HG03159 (cell line): Measurements from ENCODE around the gene SYNDIG1L.

Experiments
- ATAC-seq: cut with Tn5 transposase; IDR thresholded peaks from one replicate; pipeline ENCODE4 v1.9.1; 2021; ENCODE audit warnings: mild to moderate bottlenecking, moderate library complexity; ENCODE audit not compliant: unreplicated experiment

The SYNDIG1L gene

DNA sequence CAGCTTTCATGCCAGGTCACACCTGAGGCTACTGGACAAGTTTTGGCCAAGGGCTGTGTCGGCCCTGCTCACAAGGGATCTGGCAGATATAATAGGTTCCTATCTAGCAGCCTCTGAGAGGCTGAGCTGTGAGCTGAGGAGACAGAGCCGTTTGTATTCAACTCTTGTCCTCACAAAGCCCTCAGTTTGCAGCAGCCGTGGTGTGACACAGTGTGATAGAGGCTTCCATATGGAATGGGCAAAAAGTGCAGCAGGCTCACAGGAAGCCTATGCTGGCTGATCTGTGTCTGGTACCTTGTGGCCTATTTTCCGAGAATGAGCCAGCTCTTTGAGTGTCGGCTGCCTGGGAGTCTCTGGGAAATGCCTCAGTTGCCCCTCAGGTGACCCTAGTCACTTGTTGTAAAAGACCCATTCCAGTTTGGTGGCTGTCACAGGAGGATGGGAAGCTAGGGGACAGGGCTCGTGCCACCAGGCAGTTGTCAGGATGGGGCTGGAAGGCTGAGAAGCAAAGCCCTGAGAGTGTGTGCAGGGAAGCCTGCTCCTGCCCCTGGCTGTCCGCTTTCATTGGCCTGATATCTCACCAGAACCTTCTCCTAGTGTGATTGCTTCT lies 61.6 kb downstream of the SYNDIG1L start:
- no peak for ATAC-seq

DNA sequence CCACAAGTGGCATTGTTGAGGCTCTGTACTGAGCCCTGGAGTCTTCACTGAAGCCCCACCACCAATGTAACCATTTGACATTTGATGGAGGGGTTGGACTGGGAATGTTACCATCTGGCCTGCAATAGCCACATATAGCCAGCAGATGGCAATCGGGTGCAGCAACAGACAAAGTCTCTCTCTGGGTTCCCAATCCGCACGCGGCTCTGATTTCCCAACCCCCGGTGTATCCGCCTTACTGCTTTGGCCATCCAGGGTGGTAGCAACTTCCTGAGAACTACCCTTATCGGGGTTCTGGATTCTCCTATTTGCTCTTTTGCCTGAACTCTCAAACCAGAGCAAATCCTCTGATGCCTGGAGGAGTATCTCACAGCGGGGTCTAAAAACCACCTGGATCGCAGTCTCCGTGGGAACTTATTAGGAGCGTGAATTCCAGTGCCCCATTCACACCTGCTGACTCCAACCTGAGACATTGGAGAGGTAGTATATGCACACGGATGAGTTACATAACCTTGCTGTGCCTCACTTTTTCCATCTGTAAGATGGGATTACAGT lies 63.6 kb downstream of the SYNDIG1L start:
- ATAC-seq, result no peak

DNA sequence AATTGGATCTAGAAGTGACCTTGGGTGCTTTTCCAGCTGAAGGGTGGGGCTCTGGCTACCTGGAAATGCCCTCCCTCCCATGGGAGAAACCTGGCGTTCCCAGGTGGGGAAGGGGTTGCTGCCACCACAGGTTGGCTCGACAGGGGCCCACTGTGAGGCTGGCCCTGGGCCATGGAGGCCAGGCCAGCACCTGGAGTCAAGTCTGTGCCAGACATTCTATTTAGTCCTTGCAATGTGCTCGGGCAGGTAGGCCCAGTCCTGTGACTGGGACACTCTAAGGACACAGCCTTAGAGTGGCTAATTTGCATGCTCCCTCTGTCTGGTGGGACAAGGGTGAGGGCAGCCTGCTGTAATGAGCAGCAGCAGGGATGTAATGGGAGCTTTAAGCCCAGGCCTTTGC lies 65.8 kb downstream of the SYNDIG1L start:
- ATAC-seq, result no peak

DNA sequence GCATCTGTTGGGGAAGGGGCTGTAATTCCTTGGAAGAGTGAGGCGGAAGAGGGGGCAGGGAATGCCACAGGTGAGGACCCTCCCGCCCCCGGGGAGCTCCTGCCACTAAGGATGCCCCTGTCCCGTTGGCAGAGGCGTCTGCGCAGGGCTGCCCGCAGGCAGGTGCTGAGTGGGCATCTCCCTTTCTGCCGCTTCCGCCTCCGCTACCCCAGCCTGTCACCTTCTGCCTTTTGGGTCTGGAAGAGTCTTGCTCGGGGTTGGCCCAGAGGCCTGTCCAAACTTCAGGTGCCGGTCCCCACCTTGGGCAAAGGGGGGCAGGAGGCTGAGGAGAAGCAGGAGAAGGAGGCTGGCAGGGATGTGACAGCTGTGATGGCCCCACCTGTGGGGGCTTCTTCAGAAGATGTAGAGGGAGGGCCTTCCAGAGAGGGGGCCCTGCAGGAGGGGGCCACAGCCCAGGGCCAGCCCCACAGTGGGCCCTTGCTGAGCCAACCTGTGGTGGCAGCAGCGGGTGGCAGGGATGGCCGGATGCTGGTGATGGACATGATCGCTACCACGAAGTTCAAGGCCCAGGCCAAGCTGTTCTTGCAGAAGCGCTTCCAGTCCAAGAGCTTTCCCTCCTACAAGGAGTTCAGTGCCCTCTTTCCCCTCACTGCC lies 67.7 kb downstream of the SYNDIG1L start:
- ATAC-seq, result no peak

DNA sequence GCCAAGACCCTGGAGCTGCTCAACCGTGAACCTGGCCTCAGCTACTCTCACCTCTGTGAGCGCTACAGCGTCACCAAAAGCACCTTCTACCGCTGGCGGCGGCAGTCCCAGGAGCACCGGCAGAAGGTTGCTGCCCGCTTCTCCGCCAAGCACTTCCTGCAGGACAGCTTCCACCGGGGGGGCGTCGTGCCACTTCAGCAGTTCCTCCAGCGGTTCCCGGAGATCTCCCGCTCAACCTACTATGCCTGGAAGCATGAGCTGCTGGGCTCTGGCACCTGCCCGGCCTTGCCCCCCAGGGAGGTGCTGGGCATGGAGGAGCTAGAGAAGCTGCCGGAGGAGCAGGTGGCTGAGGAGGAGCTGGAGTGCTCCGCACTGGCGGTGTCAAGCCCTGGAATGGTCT lies 68.4 kb downstream of the SYNDIG1L start:
- ATAC-seq, result no peak

DNA sequence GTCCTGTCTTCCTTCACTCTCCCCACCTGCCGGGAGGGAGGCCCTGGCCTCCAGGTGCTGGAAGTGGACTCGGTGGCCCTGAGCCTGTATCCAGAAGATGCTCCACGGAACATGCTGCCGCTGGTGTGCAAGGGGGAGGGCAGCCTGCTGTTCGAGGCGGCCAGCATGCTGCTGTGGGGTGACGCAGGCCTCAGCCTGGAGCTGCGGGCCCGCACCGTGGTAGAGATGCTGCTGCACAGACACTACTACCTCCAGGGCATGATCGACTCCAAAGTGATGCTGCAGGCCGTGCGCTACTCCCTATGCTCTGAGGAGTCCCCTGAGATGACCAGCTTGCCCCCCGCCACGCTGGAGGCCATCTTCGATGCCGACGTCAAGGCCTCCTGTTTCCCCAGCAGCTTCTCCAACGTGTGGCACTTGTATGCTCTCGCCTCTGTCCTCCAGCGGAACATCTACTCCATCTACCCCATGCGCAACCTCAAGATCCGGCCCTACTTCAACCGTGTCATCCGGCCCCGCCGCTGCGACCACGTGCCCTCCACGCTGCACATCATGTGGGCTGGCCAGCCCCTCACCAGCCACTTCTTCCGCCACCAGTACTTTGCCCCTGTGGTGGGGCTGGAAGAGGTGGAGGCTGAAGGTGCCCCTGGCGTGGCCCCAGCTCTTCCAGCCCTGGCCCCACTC lies 69.0 kb downstream of the SYNDIG1L start:
- no peak for ATAC-seq
